GM23248 (cell line): ENCODE results near the gene PPP4C. TPM values are rescaled to one million over a fixed set of nuclear protein-coding genes. Genes with fewer than 3 reads are reported as not detected.

Experiments used
- DNase-seq: peaks from one replicate; pipeline ENCODE4 v3.0.0-alpha.2; 2015
- H2AFZ ChIP-seq: fragments of 200-600 bp; sonication (generic); 2 replicates; pipeline ENCODE4 v1.6.1; 2016; ENCODE audit warnings: antibody characterized with exemption
- H3F3A ChIP-seq: fragments of 200-600 bp; sonication (generic); 2 replicates; pipeline ENCODE4 v1.6.1; 2016; ENCODE audit warnings: mild to moderate bottlenecking, antibody characterized with exemption, mixed run types; ENCODE audit not compliant: insufficient read depth
- H3K27ac ChIP-seq: fragments of 200-600 bp; sonication (generic); 2 replicates; pipeline ENCODE4 v1.5.1; 2016; ENCODE audit warnings: mild to moderate bottlenecking
- H3K27me3 ChIP-seq: fragments of 200-600 bp; sonication (generic); replicated peaks from 2 replicates; pipeline ENCODE4 v1.6.1; 2016; ENCODE audit warnings: mild to moderate bottlenecking; ENCODE audit not compliant: insufficient read depth
- H3K36me3 ChIP-seq: fragments of 200-600 bp; sonication (generic); 2 replicates; pipeline ENCODE4 v1.6.1; 2016; ENCODE audit warnings: low read depth, mild to moderate bottlenecking
- H3K4me1 ChIP-seq: fragments of 200-600 bp; sonication (generic); 2 replicates; pipeline ENCODE4 v1.6.1; 2016; ENCODE audit warnings: mild to moderate bottlenecking; ENCODE audit not compliant: insufficient read depth
- H3K4me2 ChIP-seq: fragments of 200-600 bp; sonication (generic); one replicate; pipeline ENCODE4 v1.6.1; 2016; ENCODE audit warnings: mild to moderate bottlenecking; ENCODE audit not compliant: unreplicated experiment
- H3K4me3 ChIP-seq: fragments of 200-600 bp; sonication (generic); 2 replicates; pipeline ENCODE4 v1.5.1; 2016; ENCODE audit warnings: mild to moderate bottlenecking
- H3K79me2 ChIP-seq: fragments of 200-600 bp; sonication (generic); 2 replicates; pipeline ENCODE4 v1.6.1; 2016; ENCODE audit warnings: mild to moderate bottlenecking; ENCODE audit not compliant: insufficient read depth
- H3K9ac ChIP-seq: fragments of 200-600 bp; sonication (generic); 2 replicates; pipeline ENCODE4 v1.6.1; 2016; ENCODE audit warnings: mild to moderate bottlenecking
- H3K9me2 ChIP-seq: fragments of 200-600 bp; sonication (generic); 2 replicates; pipeline ENCODE4 v1.6.1; 2016; ENCODE audit warnings: mixed run types, mild to moderate bottlenecking, moderate library complexity; ENCODE audit not compliant: insufficient read depth
- H3K9me3 ChIP-seq: fragments of 200-600 bp; sonication (generic); one replicate; pipeline ENCODE4 v1.6.1; 2017; ENCODE audit warnings: low read depth
- H4K20me1 ChIP-seq: fragments of 200-600 bp; sonication (generic); 2 replicates; pipeline ENCODE4 v1.6.0; 2016; ENCODE audit not compliant: insufficient read depth
- EZH2 ChIP-seq: fragments of 200-600 bp; sonication (generic); IDR thresholded peaks from 2 replicates; pipeline ENCODE4 v1.6.1; 2018; ENCODE audit warnings: antibody characterized with exemption, mild to moderate bottlenecking; ENCODE audit not compliant: insufficient read depth, poor library complexity, severe bottlenecking
- EZH2phosphoT487 ChIP-seq: fragments of 200-600 bp; sonication (generic); IDR thresholded peaks from 2 replicates; pipeline ENCODE4 v1.6.1; 2018; ENCODE audit warnings: antibody characterized with exemption, moderate library complexity, mild to moderate bottlenecking, low read depth; ENCODE audit not compliant: insufficient read depth
- WGBS, 2 experiments: methylation state at CpG; one replicate each; pipeline ENCODE4 v1.1.6; 2015 to 2017; ENCODE audit warnings: low lambda C conversion rate in 2 of 2, low coverage in 1 of 2; ENCODE audit errors: missing lambda C conversion rate in 2 of 2; 5-methylcytosine and 5-hydroxymethylcytosine counted together
- in situ Hi-C: fragments of 300-500 bp; cut with MboI; formaldehyde crosslinking; loops from 2 replicates; pipeline ENCODE4 v1.15.0; 2020
- polyA plus RNA-seq: library from polyadenylated mRNA; unstranded; fragments of >200 nt; fragmentation: Nextera tagmentation; extraction: Ambion mirVana; gene quantifications from 2 replicates; pipeline ENCODE4 v1.2.1, GENCODE V29; 2016
- total RNA-seq: library from RNA; depleted of rRNA; stranded (reverse); fragments of >200 nt; shearing (Covaris generic); gene quantifications from 2 replicates; pipeline ENCODE4 v1.2.3, GENCODE V29; 2014

Gene PPP4C
- total and polyA plus RNA-seq, 2 experiments from 2014 or later: 168 to 205 TPM

DNA sequence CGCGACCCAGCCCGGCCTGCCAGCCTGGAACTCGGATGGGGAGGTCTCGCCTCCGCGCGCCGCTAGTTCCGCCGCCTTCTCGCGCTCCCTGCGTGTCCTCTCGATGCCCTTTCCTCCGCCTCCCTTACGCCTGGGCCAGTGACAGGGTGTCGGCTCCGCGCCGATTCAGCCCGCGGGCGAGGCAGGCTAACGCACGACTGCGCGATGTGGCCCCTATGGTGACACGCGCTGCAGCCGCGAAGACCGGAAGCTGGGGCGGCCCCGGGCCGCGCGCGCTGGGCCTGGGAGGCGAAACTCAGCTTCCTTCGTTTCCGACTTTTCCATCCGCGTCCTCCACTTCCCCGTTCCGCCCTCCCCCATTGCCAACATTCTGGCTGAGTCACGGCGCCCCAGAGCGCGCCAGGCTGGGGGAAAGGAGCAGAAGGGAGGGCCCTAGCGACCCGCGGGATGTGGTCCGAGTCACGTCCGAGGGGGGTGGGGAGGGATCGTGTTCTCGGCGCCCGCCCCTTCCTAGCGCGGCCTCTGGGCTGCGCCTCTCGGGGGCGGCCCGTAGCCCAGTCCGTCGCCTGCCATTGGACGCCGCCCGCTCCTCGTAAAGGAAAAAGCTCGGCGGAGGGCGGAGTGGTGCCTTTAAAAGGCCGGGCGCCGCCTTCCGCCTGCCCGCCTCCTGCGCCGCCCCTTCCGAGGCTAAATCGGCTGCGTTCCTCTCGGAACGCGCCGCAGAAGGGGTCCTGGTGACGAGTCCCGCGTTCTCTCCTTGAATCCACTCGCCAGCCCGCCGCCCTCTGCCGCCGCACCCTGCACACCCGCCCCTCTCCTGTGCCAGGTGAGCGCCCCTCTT lies 10.5 kb upstream of the PPP4C start, which contains the start of gene ALDOA:
Gene ALDOA, plus strand, starts transcription at position 659 of the 841 bp plus-strand sequence. CDS start 1,138 bp downstream, outside the sequence.
- Histone ChIP-seq H3K27ac (peak within 1 kb of the TSS; percentile 87), H3K9me2 (no peaks in the 10 kb centered on the region), H3K4me2 (peak within 1 kb of the TSS; percentile 95), H3K4me3 (peak within 1 kb of the TSS; percentile 82), H3F3A (peaks cover 44% of the 10 kb centered on the region), H2AFZ (peak within 1 kb of the TSS; percentile 34; the same call in 1 of the 2 replicates), H3K36me3 (peaks cover 29% of the 10 kb centered on the region), H3K9me3 (no peaks in the 10 kb centered on the region), H3K4me1 (peaks cover 40% of the 10 kb centered on the region), H3K9ac (peak within 1 kb of the TSS; percentile 92), H3K79me2 (peaks cover 69% of the 10 kb centered on the region), H3K27me3 (no peaks in the 10 kb centered on the region), H4K20me1 (peaks cover 26% of the 10 kb centered on the region; the same call in 1 of the 2 replicates)
- 0 to 1% methylated on average over 50 to 87 of the region's 99 CpGs for WGBS, 2 experiments
- DNase-seq: peak; percentile 100
- TF ChIP-seq EZH2phosphoT487 (no peak), EZH2 (no peak)
- in situ Hi-C loops: no loop called here

DNA sequence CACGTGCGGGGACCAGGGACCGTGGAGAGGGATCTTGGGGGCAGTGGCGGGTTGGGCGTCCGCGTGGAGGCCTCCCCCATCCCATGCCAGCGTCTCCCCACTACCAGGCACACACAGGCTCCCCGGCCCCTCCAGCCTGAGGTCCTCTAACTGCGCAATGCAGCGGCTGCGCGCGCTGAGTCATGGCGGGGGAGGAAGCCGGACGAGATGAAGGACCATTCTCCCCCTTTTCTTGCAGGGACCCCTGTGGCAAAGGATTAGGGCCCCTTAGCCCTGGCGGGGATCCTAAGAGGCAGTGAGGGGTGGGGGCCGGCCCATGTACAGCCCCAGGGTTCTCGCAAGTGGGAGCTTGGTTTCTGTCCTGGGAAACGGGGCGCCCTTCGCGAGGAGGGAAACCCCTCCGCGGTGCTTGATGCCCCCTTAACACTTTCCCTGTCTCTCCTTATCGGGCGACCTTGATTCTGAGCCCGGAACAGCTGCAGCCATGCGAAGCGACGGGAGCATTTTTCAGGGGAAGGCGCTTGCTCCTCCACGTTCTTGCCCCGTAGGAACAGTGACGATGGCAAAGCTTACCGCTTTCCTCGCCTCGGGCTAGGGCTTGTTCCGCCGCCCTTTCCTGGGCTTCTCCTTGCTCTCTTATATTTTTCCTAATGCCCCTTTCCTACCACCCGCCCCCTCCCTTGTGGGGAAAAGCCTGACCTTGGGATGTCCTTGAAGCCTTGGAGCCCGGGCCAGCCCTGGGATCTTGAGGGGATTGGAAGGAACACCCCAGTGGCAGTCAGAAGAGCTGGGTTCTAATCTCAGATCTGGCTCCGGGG lies 9.6 kb upstream of the PPP4C start:
- Histone ChIP-seq H3K9me2 (no peaks in the 10 kb centered on the region), H3K4me2 (peak overlapping the region; percentile 91), H2AFZ (no peak overlapping the region), H3K36me3 (peaks cover 37% of the 10 kb centered on the region), H3K4me1 (peaks cover 43% of the 10 kb centered on the region), H3K9ac (peak overlapping the region; percentile 92), H3K9me3 (no peaks in the 10 kb centered on the region), H3K79me2 (peaks cover 77% of the 10 kb centered on the region), H3K4me3 (peak overlapping the region; percentile 82), H3K27ac (peak overlapping the region; percentile 87), H3F3A (peaks cover 52% of the 10 kb centered on the region), H3K27me3 (no peaks in the 10 kb centered on the region), H4K20me1 (peaks cover 26% of the 10 kb centered on the region; the same call in 1 of the 2 replicates)
- in situ Hi-C loops: no loop called here
- no peak for TF ChIP-seq EZH2phosphoT487
- no peak for TF ChIP-seq EZH2
- DNase-seq: peak; percentile 90
- WGBS, 2 experiments: 0 to 2% methylated on average over 35 to 43 of the region's 44 CpGs

DNA sequence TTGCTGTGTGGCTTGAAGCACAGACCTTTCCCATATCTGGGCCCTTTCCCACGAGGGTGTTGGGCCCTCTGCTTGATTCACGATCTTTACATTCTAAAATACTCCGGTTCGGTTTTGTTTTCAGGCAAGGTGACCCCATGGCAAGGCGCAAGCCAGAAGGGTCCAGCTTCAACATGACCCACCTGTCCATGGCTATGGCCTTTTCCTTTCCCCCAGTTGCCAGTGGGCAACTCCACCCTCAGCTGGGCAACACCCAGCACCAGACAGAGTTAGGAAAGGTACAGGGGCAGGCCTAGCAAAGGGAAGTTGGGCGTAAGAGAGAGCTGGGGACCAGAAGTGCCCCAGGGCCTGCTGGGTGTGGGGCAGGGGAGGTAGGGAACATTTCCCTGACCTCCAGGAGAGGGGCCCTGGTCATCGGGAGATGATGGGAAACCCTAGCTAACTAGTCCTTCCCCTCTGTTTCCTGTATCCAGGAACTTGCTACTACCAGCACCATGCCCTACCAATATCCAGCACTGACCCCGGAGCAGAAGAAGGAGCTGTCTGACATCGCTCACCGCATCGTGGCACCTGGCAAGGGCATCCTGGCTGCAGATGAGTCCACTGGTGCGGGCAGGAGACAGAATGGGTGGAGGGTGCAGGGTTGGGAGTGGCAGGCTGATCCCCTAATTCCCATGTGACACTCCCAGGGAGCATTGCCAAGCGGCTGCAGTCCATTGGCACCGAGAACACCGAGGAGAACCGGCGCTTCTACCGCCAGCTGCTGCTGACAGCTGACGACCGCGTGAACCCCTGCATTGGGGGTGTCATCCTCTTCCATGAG lies 8.8 kb upstream of the PPP4C start:
- H3K9ac ChIP-seq: peak overlapping the region; percentile 92
- peak overlapping the region; percentile 87 for H3K27ac ChIP-seq
- no peaks in the 10 kb centered on the region for H3K9me3 ChIP-seq
- H3K27me3 ChIP-seq: no peaks in the 10 kb centered on the region
- no peak for TF ChIP-seq EZH2
- TF ChIP-seq EZH2phosphoT487: no peak
- peaks cover 46% of the 10 kb centered on the region for H3K36me3 ChIP-seq
- peak overlapping the region; percentile 82 for H3K4me3 ChIP-seq
- H3K79me2 ChIP-seq: peaks cover 85% of the 10 kb centered on the region
- DNase-seq: peak; percentile 40
- H3K9me2 ChIP-seq: no peaks in the 10 kb centered on the region
- peak overlapping the region; percentile 91 for H3K4me2 ChIP-seq
- H3K4me1 ChIP-seq: peaks cover 43% of the 10 kb centered on the region
- in situ Hi-C loops: no loop called here
- WGBS, 2 experiments: 35 to 37% methylated on average over 21 of the region's 21 CpGs
- no peak overlapping the region for H2AFZ ChIP-seq
- peaks cover 26% of the 10 kb centered on the region; the same call in 1 of the 2 replicates for H4K20me1 ChIP-seq
- peaks cover 61% of the 10 kb centered on the region for H3F3A ChIP-seq

DNA sequence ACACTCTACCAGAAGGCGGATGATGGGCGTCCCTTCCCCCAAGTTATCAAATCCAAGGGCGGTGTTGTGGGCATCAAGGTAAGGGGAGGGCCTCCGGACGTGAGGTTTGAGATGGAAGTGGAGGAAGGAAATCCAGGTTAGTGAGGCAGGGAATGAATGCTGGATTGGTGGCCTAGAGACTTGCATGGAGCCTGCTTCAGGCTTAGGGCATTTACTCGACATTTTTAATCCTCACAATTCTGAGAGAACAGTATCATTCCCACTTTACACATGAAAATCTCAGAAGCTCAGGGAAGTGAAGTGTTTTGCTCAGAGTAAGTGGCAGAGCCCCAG lies 8.2 kb upstream of the PPP4C start:
- H3K9me3 ChIP-seq: no peaks in the 10 kb centered on the region
- peaks cover 51% of the 10 kb centered on the region for H3K36me3 ChIP-seq
- H3K79me2 ChIP-seq: peaks cover 81% of the 10 kb centered on the region
- TF ChIP-seq EZH2phosphoT487 (no peak), EZH2 (no peak)
- H3K9ac ChIP-seq: peak overlapping the region; percentile 92
- H3K27me3 ChIP-seq: no peaks in the 10 kb centered on the region
- H3K4me2 ChIP-seq: peak overlapping the region; percentile 91
- no peaks in the 10 kb centered on the region for H3K9me2 ChIP-seq
- peak overlapping the region; percentile 82 for H3K4me3 ChIP-seq
- in situ Hi-C loops: no loop called here
- no peak for DNase-seq
- H3K4me1 ChIP-seq: peaks cover 43% of the 10 kb centered on the region
- 83 to 84% methylated on average over 6 of the region's 6 CpGs for WGBS, 2 experiments
- H2AFZ ChIP-seq: no peak overlapping the region
- peak overlapping the region; percentile 87; the same call in 1 of the 2 replicates for H3K27ac ChIP-seq
- H4K20me1 ChIP-seq: peaks cover 26% of the 10 kb centered on the region; the same call in 1 of the 2 replicates
- peaks cover 66% of the 10 kb centered on the region for H3F3A ChIP-seq
